ENCODE measurements around the gene MRI1. TPM values are rescaled to one million over a fixed set of nuclear protein-coding genes. Genes with fewer than 3 reads are reported as not detected.

Gene MRI1
- total and polyA plus RNA-seq, 2 of the 4 experiments (the other 2 are of a cell fraction): 26.7 to 37.6 TPM

- ChIA-PET CTCF (interaction anchor here (0.6 to 1.7 kb wide), 3 partner anchors 8 to 452 kb away, joined by 3 to 5 read pairs (median 3); no protein-coding TSS in a partner anchor), POLR2A (ENCODE audit: unreplicated experiment) (interaction anchor here (0.7 kb wide), 1 partner anchor 112 kb away, joined by 6 read pairs; no protein-coding TSS in a partner anchor)
- dilution Hi-C loops (cut with HindIII; ENCODE audit: low sequenced_read_pairs, unreplicated experiment): no loop called here
- WGBS, 2 experiments (ENCODE audit: extremely low coverage in 2 of 2, insufficient read length in 1 of 2): no CpG with 5 or more reads among the region's 2 CpGs
- H2AFZ ChIP-seq (replicated peaks; ENCODE audit: low read length, poor library complexity): no peak overlapping the region
- peak overlapping the region; percentile 93 for H3K14ac ChIP-seq (replicated peaks; ENCODE audit: low read depth, low read length)
- H3K9me1 ChIP-seq (ENCODE audit: insufficient read depth, low read length): peaks cover 14% of the 10 kb centered on the region; the same call in 1 of the 2 replicates
- H3K27me3 ChIP-seq (ENCODE audit: control insufficient read depth, insufficient read depth, low read length): no peaks in the 10 kb centered on the region
- peak overlapping the region; percentile 39; the same call in 1 of the 3 replicates for H2BK15ac ChIP-seq (ENCODE audit: low read depth, low read length)
- peak overlapping the region; percentile 13; the same call in 1 of the 2 replicates for H2BK20ac ChIP-seq (ENCODE audit: low read depth, low read length)
- no TSS peak for BruUV-seq (replicated peaks)
- H2AK5ac ChIP-seq (ENCODE audit: low read depth, low read length): peak overlapping the region; percentile 35; the same call in 1 of the 2 replicates
- H3K36me3 ChIP-seq (ENCODE audit: control insufficient read depth, insufficient read depth, low read length): no peaks in the 10 kb centered on the region
- H3K4me2 ChIP-seq (ENCODE audit: low read depth, low read length): no peak overlapping the region
- ATAC-seq (ENCODE audit: low read depth) (peak; percentile 22; the same call in 1 of the 2 replicates), DNase-seq (peak; percentile 61)
- H3K9ac ChIP-seq (ENCODE audit: low read depth, low read length): no peak overlapping the region
- H3K4me3 ChIP-seq (ENCODE audit: insufficient read depth, low read depth, low read length): no peak overlapping the region
- in situ Hi-C loops (cut with MboI; ENCODE audit: low sequenced_read_pairs): loop anchor here (25.0 kb wide), 1 partner anchor 743 kb away; the partner anchor contains the start of gene NFIX
- peak overlapping the region; percentile 82 for H2BK5ac ChIP-seq (ENCODE audit: low read depth, low read length, poor library complexity, severe bottlenecking)
- H3K79me1 ChIP-seq (ENCODE audit: low read depth in 1 of 2, low read length in 2 of 2): peaks cover 8 to 18% of the 10 kb centered on the region in 2 experiments
- H3K9me3 ChIP-seq (ENCODE audit: control insufficient read depth, insufficient read depth, low read length): no peaks in the 10 kb centered on the region
- no peak overlapping the region for H3K56ac ChIP-seq (ENCODE audit: extremely low read depth, insufficient read depth, low read length)
- H3K4me1 ChIP-seq (ENCODE audit: control insufficient read depth, insufficient read depth, low read length): peaks cover 10% of the 10 kb centered on the region
- H3K23ac ChIP-seq (ENCODE audit: low read depth, low read length): no peak overlapping the region
- intact Hi-C loops (cut with micrococcal nuclease): loop anchor here (5.0 kb wide), 1 partner anchor 132 kb away; no protein-coding TSS in a partner anchor
- H4K91ac ChIP-seq (ENCODE audit: insufficient read depth, low read depth, low read length): peak overlapping the region; percentile 72
- H3K27ac ChIP-seq (ENCODE audit: insufficient read depth, low read length): 0 out of 2 replicates have a peak overlapping the region, but pooled peaks have one; percentile 10
- no peak for TF ChIP-seq CEBPB (IDR thresholded peaks at IDR 0.05; ENCODE audit: low read depth, low read length)
- peak; percentile 78; the same call in 1 of the 2 replicates for TF ChIP-seq NFE2L2 (IDR thresholded peaks at IDR 0.05; ENCODE audit: low read depth, low read length)
- no peak for TF ChIP-seq MXI1 (IDR thresholded peaks at IDR 0.05; ENCODE audit: borderline replicate concordance, low read depth, low read length)
- TF ChIP-seq, protein P1, sequence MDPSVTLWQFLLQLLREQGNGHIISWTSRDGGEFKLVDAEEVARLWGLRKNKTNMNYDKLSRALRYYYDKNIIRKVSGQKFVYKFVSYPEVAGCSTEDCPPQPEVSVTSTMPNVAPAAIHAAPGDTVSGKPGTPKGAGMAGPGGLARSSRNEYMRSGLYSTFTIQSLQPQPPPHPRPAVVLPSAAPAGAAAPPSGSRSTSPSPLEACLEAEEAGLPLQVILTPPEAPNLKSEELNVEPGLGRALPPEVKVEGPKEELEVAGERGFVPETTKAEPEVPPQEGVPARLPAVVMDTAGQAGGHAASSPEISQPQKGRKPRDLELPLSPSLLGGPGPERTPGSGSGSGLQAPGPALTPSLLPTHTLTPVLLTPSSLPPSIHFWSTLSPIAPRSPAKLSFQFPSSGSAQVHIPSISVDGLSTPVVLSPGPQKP (IDR thresholded peaks at IDR 0.05; ENCODE audit: borderline replicate concordance, low read depth, low read length): no peak
- no peak for TF ChIP-seq RAD21 (IDR thresholded peaks at IDR 0.05; ENCODE audit: low read length)
- TF ChIP-seq FOS (IDR thresholded peaks at IDR 0.05; ENCODE audit: low read depth, low read length): no peak
- TF ChIP-seq MAFK (IDR thresholded peaks at IDR 0.05; ENCODE audit: low read depth, low read length): peak; percentile 19; the same call in 1 of the 2 replicates
- H4K8ac ChIP-seq (ENCODE audit: low read depth in 2 of 2, low read length in 2 of 2): peak overlapping the region; percentile 29 to 71
- H4K20me1 ChIP-seq (ENCODE audit: insufficient read depth, low read length): peaks cover 4% of the 10 kb centered on the region
- peak overlapping the region; percentile 81; the same call in 1 of the 2 replicates for H3K18ac ChIP-seq (ENCODE audit: low read depth, low read length)
- peak overlapping the region; percentile 99 for H3K4ac ChIP-seq (ENCODE audit: low read depth, low read length)
- peak overlapping the region; percentile 94; the same call in 1 of the 2 replicates for H2BK120ac ChIP-seq (ENCODE audit: low read depth, low read length)
- no peak overlapping the region for H2AK9ac ChIP-seq (replicated peaks; ENCODE audit: low read depth, low read length, poor library complexity)
- peak overlapping the region; percentile 86; the same call in 1 of the 2 replicates for H4K5ac ChIP-seq (ENCODE audit: low read depth, low read length)
Observed at GRCh38 chr19:13729859-13730258, 34.5 kb upstream of the MRI1 start.

All from IMR-90 (cell line).